ENCODE measurements around the gene ZNF511.
A peak's percentile ranks its signal among the peaks of the same experiment; 100 is the strongest.

Gene ZNF511

DNA sequence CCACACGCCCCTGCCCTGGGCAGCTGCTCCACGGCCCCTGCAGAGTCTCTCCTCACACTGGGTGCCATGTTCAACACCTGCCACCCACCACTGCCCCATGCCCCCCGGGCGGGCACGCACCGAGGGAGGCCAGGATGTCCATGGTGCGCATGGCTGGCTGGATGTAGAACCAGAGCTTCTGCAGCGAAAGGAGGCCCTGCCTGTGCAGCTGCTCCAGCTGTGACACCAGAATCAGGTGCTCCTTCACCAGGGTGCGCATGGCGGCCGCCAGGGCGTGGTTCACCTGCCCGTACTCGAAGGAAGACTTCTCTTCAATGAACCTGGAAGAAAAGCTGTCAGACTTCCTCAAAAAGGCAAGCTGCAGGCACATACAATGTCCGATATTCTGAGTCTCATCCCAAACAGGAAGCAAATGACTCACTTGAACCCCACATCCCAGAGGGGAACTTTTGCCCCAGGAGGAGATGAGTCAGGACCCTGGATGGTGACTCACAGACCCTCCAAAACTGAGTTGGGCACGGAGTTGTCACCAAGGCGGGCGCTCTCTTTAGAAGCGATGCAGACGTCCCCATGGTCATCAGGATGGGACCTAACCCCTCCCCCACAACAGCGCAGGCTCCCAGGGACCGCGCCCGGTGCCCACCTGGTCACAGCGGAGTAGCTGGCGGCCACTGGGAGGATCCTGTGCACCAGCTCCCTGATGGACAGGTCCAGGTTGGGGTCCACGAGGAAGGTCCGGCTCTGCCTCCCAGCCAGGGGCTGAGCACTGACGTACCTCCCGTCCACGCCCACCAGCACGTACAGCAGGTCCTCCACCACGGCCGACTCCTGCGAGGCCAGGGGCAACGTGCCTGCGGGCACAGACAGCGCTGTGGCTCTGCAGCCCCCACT, 15.6 kb upstream of the ZNF511 start:
- peak; percentile 84 for DNase-seq (ENCODE audit: low spot score)

DNA sequence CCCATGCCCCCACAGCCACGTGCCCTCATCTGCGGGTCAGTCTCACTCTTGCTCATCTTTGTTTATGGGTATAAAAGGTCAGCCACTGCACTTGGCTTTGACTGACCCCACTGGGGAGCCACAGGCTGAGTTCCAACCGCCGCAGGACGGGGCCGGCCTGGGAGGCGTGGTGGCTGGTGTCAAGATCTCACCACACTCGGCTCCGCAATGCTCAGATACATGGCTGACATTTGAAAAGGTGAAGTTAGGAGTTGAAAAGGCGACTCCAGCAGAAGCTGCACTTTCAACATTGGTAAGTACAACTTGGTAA, 14.9 kb upstream of the ZNF511 start:
- DNase-seq (ENCODE audit: low spot score): no peak

DNA sequence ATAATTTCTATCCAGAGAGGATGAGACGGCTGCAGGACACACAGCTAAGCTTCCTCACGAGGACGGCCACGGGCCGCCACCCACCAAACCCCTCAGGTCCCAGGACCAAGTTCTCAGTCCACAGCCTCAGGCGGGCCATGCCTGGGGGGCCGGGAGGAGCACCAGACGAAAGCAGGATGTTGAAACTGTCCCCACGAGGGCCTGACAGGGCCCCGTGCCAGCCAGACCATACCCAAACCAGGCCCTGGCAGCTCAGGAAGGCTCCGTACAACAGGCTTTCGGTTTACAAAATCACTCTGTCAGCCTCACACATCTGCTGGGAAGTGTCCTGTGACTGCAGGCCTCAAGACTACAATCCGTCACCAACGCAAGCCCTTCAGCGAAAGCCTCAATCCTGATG, 14.5 kb upstream of the ZNF511 start:
- DNase-seq (ENCODE audit: low spot score): no peak

DNA sequence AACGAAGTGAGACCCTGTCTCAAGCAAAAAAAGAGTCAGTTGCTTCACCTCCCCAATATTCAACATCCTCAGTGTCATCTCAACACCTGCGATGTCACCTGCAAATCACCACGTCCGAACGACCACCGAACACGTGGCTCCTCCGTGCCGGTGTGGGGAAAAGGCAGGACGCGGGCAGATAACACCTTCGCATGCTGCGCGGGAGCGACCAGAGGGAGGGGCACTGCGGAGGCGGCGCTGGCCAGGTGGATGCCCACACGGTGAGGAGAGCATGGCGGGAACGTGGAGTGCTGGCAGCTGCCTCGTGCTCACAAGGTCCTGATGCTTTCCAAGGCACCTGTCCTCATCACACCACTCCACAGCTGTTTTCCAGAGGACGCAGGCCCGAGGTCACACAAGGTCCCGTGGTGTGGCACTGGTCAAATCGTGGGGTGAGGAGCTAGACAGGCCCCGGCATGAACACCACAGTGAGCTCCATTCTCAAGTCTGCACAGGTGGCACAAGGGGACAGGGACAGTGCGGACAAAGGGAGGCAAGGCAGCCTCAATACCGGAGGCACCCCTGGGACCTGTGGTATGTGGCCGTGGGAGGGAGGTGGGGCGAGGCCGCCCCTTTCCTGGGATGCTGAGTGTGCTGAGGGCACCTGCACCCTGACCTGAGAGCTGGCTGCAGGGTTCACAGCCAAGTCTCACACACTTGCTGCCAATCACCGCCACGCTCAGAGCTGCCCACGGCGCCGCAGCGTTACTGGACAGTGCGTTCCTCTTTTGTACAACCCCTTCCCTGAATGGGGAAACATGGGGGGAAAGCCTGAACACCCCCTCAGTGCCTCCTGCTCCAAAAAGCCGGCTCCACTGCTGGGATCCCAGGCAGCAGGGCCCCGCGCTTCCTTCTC, 13.0 kb upstream of the ZNF511 start:
- DNase-seq (ENCODE audit: low spot score): no peak

DNA sequence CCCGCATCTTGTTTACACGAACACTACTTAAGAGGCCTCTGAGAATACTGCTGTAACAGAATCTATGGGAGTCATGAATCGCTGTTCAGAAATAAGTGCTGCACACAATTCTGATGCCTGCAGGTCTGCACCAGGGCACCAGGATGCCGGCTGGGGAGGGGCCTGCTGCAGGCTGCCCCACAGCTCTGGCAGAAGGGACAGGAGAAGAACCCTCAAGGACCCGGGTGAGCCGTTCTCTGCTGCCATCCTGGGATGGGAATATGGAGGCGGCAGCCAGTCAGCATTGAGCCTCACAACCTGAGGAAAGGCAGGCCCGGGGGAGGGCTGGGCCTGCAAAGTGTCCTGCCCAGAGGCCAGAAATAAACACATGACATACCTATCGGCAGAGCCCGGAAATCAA, 11.2 kb upstream of the ZNF511 start:
- DNase-seq (ENCODE audit: low spot score): no peak

DNA sequence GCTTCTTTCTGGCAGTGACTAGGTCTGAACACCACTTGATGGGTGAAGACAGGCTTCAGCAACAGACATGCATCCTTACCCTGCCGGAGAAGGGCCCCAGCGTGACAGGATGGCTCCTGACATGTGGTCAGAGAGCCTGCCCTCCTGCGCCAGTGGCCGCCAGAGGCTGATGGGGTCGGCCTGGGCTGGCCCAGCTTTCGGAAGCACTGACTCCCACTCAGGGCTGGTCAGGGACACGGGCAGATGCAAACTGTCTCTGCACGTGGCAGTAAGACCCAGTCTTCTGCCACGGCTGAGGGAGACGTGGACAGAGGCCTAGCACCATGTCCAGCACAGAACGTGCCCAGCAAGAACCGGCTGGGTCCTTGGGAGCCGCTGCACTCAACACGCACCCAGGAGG, 10.2 kb upstream of the ZNF511 start:
- no peak for DNase-seq (ENCODE audit: low spot score)

DNA sequence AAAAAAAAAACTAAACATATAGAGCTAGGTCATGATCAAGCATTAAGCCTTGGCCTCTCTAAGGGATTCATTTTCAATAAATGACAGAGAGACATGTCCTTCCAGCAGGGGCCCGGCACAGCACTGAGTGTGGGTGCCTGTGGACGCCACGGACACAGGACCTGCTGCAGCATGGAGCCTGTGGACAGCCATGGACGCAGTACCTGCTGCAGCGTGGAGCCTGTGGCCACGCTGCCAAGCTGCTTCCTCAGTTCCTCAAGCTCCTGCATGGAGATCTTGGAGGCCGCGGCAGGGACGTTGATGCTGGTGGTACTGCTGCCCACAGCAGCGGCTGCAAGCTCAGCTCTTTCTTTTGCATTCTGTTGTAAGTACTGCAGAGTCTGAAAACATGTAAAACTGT, 9.5 kb upstream of the ZNF511 start:
- no peak for DNase-seq (ENCODE audit: low spot score)

DNA sequence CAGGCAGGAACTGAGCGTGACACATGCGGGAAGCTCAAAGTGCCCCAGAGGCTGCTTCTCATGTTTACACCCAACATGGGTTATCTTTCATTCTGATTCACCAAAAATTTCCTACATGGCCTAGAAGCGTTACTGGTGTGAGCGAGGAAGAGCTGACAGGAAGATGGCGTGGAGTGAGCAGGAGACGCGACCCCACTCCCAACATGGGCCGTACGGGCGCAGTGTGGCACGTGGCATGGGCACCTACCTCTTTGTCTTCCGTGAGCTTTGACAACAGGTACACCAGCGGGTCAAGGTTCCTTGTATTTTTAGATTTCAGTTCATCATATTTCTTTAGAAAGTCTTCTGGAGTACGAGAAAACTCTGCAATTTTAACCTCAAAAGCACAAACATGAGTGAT, 9.0 kb upstream of the ZNF511 start:
- DNase-seq (ENCODE audit: low spot score): no peak

DNA sequence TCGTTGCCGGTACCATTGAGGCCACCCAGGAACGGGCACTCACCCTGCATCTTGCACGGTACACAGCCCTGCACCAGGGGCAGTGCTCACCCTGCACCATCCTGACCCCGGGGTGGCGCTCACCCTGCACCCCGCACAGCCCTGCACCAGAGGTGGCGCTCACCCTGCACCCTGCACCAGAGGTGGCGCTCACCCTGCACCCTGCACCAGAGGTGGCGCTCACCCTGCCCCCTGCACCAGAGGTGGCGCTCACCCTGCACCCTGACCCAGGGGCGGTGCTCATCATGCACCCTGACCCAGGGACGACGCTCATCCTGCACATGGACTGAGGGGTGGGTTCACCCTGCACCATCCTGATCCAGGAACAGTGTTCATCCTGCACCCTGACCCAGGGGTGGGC, 6.5 kb upstream of the ZNF511 start:
- no peak for DNase-seq (ENCODE audit: low spot score)

DNA sequence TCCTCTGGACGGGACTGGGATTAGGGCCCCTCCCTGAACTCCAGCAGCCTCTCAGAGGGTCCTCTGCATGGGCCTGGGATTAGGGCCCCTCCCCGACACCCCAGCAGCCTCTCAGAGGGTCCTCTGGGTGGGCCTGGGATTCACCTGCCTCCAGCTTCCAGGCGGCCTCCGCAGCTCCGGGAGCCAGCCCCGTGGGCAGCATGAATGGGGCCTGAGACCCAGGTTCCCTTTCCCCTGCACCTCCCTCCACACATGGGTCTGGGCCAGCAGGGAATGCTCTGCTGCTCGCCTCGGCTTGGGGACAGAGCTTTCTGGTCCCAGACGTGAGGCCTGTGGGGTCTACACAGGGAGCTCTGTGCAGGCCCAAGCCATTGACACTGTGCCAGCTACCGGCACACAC, 5.5 kb upstream of the ZNF511 start:
- DNase-seq (ENCODE audit: low spot score): no peak

DNA sequence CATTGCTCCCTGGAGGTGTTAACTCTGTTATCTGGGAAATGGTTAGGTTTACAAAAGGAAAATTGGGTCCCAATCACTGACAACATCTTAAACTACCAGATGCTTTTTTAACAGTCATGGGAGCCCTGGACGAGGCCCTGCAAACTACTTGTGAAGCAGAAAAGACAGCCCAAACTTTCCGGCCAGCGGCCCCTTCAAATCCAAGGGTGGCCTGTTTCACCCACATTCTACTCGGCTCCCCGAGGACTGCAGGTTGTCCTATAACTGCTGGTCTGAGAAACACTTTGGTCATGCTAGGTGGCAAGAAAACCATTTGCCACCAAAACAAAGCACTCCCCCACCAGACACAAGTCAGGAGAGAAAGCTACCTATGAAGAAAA, 2.6 kb upstream of the ZNF511 start:
- DNase-seq (ENCODE audit: low spot score): no peak

DNA sequence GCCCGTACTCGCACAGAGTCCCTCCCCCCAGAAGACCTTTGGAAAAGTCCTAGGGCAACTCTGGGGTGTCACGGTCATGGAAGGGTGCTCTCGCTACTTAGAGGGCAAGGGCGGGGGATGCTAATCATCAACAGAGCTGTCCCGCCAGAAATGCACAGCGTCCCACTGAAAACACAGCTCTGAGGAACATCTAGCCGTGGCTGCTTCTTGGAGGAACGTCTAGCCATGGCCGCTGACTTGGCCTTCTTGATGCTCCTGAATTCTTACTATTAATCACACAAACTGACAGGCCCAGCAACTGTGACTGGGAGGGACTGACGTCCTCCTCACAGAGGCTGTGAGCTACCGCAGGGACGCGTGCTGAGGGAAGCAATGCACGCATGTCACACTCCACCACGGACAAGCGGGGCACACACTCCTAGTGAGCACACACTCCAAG, 1.8 kb upstream of the ZNF511 start:
- no peak for DNase-seq (ENCODE audit: low spot score)

DNA sequence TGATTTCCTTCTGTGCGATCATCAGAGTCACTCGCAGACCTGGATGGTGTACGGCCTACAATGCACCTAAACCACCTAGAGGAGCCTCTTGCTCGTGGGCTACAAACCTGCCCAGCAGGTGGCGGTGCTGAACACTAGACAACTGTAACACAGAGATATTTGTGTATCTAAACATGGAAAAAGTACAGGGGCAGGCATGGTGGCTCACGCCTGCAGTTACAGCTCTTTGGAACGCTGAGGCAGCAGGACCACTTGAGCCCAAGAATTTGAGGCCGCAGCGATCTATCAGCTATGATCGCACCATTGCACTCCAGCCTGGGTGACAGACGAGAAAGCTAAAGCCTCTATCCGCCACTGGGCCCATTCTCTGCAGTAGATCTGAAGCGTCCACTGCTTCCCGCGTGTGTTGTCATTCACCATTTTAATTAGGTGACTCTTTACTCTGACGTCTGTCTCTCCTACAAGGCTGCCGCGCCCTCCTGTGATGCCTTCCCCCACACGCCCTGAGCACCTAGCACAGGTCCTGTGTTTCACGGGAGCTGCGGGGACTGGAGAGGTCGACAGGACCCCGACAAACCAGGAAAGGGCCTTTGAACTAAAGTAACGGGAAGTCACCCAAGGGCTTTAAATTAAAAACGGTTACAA, 816 bp upstream of the ZNF511 start:
- DNase-seq (ENCODE audit: low spot score): peak; percentile 61

DNA sequence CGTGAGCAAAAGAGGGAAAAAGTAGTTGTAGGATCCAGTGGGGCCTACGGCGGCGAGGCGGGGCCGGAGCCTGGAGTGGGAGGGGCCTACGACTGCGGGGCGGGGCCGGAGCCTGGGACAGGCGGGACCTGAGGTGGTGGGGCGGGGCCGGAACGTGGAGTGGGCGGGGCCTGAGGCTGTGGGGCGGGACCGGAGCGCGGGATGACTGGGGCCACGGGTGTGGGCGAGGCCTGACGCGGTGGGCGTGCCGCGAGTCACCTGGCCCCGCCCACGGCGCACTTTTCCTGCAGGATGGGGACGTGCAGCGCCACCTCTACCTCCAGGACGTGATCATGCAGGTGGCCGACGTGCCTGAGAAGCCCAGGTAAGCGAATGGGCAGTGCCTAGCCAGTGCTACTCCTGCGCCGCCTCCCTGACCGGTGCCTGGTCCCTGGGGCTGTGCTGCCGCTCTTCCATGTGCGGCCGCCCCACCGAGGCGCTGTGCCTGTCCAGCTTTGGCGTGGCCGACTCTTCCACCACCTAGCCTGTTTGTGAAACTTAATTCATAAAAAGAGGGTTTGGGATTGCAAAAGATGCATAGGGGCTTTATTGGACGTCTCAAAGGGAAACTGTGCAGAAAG, 496 bp downstream of the ZNF511 start:
- peak; percentile 99 for DNase-seq (ENCODE audit: low spot score)

DNA sequence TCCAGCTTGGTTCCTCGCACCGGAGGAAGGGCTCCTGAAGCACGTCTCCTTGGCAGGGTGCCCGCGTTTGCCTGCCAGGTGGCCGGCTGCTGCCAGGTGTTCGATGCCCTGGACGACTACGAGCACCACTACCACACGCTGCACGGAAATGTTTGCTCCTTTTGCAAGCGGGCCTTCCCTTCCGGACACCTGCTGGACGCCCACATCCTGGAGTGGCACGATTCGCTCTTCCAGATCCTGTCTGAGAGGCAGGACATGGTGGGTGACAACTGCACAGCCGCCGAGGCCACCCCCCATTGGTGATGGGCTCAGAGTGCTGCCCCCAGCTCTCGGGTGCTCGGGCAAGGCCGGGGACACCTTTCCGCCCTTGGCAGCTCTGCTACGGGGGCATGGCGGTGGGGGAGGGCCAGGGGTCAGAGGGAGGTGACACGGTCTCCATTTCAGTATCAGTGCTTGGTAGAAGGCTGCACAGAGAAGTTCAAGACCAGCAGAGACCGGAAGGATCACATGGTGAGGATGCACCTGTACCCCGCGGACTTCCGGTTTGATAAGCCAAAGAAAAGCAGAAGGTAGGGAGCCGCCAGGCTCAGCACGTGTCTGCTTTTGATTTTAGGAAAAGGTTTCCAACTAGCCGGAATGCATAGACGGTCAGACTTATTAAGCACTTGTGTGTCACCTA, 1.1 kb downstream of the ZNF511 start:
- DNase-seq (ENCODE audit: low spot score): no peak

DNA sequence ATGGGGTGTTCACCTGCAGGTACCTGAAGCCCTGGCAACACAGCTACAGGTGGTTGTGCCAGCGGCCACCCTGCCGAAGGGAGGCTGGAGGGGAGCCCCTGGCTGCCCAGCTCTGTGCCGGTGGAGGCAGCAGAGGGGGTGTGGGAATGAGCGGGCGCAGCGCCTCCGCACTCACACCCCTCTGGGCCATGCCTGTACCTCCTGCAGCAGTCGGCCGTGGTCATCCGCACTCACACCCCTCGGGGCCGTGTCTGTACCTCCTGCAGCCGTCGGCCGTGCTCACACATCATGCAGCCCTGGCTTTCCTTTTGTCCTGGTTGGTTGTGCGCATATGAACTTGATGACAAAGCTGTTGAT, 1.7 kb downstream of the ZNF511 start:
- DNase-seq (ENCODE audit: low spot score): no peak

DNA sequence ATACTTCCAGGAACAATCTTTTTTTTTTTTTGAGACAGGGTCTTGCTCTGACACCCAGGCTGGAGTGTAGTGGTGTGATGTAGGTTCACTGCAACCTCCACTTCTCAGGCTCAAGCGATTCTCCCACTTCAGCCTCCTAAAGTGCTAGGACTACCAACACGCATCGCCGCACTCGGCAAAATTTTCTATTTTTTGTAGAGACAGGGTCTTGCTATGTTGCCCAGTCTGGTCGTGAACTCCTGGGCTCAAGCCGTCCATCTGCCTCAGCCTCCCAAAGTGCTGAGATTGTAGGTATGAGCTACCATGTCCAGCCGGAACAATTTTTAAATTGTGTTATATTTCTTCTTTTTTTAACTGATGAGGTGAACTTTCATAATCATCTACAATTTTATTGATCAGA, 2.1 kb downstream of the ZNF511 start:
- DNase-seq (ENCODE audit: low spot score): no peak

DNA sequence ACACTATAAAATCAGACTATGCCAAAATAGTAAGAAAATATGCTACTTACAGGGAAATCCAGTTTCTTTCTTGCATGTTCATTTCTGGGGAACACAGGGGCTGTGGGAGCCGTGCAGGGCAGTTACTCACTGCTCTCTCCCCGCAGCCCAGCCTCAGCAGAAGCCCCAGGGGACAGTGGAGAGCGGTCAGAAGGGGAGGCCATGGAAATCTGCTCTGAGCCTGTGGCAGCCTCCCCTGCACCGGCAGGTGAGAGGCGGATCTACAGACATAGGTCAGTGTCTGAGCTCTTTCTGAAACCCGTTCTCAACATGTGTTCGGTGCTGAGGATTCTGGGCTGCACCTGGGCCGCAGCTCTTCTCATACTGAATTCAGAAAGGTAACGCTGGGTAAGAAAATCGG, 2.9 kb downstream of the ZNF511 start:
- no peak for DNase-seq (ENCODE audit: low spot score)

DNA sequence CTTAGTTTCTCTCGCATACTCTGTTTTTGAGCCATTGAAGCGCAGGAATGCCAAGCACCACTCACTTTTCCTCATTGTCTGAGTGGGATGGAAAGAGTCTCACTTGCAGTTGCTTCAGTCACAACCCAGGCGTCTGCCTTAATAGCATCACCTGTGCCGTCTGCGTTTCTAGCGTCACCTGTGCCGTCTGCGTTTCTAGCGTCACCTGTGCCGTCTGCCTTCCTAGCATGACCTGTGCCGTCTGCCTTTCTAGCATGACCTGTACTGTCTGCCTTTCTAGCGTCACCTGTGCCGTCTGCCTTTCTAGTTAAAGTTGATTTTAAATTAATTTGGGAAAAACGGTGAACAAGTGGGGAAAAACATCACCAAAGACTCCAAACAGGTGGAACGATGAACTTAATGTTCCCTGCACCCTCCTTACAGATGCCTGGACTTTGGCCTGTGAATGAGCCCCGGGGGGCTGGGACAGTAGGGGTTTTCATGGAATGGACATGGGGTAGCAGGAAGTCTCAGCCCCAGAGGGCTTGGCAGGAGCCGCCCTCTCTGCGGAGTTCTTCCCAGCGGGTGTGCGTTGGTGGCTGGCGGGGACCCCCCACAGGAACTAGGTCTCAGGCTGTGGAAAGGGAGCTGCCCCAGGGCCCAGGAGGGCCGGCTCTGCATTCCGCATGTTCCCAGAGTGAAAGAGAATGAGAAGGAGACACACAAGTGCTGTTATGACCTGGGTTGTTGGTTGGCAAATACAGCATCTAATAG, 3.5 kb downstream of the ZNF511 start:
- DNase-seq (ENCODE audit: low spot score): no peak

DNA sequence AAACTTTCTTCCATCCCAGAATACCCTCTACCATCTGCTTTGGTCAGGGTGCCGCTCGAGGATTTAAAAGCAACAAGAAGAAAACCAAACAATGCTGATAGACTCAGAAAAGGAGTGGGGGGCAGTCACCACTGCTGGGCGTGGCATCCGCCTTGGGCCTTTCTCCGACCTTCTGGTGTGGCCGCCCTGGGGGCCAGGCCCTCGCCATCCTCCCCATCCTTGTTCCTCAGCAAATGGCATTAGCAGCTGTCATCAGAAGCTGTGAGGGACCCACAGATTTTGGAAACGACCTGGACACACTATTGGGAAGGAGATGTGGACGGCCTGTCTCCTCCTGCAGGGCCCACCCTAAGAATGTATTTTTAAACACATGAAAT, 4.0 kb downstream of the ZNF511 start:
- DNase-seq (ENCODE audit: low spot score): no peak

DNA sequence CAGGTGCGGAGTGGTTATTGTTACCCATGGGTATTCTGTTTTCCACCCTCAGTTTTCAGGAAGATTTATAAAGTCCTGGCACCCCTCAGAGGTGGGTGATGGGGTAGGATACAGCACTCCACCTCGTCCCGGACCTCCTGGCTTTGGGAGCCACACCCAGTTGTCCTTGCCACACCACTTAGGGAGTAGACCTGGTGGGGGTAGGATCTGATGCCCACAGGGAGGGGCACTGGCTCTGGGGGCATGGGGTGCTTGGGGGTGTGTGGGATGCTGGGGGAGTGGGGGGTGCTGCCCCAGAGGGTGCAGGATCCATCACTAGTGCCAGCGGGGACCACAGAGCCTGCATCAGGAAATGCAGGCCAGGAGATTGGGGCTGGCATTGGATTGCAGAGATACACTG, 4.5 kb downstream of the ZNF511 start:
- DNase-seq (ENCODE audit: low spot score): no peak

Measured in GM03348 (cell line).